ENCODE data around the gene PSMG4.
A peak's percentile ranks its signal among the peaks of the same experiment; 100 is the strongest.
"Not testable (repeated sequence)": the region's sequence is repeated elsewhere in the genome, so short reads cannot be mapped to it uniquely, and the experiment has no call there.

Gene PSMG4

DNA sequence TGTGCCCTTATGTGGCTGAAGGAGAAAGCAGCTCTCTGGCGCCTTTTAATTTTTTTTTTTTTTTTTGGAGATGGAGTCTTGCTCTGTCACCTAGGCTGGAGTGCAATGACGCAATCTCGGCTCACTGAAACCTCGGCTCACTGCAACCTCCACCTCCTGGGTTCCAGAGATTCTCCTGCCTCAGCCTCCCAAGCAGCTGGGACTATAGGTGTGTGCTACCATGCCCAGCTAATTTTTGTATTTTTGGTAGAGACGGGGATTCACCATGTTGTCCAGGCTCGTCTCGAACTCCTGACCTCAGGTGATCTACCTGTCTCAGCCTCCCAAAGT, 13.9 kb upstream of the PSMG4 start:
- not testable (repeated sequence) for H3K4me3 ChIP-seq (ENCODE audit: low read length); DNase-seq (ENCODE audit: low read depth, low spot score)

DNA sequence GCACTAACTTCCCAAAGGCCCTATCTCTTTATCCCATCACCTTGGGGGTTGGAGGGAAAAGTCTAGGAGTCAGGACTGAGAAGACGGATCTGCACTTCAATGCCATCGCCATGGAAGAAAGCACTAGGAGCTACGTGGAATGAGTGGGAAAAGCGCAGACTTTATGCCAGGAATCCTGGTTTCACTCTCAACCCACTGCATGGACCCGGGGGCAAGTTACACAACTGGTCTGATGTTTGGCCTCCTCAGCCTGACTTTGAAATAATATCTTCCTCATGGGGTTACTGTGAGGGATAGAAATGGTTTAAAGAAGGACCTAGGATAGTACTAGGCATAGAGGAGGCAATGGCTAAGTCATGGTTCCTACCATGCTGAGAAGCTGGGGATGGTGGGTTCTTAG, 13.5 kb upstream of the PSMG4 start:
- no peak for DNase-seq (ENCODE audit: low read depth, low spot score)

DNA sequence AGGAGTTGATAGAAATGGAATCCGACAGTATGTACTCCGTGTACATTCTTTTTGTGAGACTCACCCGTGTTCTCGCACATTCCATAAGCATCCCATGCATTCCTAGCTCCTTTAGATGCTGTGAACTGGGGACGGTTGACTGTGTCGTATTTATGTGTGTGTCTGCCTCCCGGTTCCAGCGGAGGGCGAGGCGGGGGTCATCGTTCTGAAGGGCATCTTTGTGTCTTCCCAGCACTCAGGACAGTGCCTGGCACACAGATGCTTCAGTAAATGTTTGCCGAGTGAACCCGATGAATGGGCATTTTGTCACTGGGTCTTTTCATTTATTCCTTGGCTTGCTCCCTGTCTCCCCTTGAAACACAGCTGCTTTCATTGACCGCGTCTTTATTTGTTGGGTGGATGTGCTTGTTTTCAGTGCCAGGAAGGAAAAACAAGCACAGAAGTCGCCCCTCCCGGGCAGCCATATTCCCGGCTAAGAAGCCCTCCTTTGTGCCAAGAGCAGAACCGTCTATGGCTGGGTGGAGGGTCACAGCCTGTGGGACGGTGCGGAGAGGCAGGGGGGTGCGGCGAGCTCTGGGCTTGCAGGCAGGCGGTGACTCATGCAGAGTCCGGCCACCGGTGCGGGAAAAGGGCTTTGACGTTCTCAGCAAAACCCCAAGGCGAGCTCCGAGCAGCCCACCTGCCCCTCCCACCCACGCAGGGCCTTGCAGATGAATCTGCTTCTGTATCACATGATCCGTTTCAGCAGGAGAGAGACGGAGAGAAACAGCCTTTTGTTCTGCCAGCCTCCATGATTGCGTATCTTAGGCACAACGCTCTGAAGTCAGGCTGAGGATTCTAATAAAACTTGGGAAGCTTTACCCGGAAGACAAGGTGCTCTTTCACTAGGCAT, 11.2 kb upstream of the PSMG4 start:
- DNase-seq (ENCODE audit: low read depth, low spot score), result no peak
- H3K4me3 ChIP-seq (ENCODE audit: low read length), result no peak overlapping the region

More for the DNA sequence above, 13.5 kb upstream of the PSMG4 start:
- H3K4me3 ChIP-seq (ENCODE audit: low read length), result no peak overlapping the region

DNA sequence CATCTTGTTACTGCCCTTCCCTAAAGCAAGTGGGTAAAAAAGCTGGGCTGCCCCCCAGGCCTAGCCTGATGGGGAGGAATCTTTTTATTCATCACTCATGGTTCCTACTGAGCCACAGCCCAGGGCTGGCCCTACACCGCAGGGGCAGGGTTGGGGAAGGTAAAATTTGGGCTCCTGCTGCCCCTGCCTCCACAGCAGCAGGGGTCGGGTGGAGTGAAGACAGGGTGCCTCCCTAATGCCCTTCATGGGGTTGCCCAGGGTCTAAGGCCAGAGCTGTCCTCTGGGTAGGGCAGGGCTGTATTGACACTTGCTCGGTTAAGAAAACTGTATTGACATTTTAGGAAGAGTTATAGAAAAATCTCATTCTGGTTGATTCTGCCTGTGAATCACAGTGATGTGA, 8.9 kb upstream of the PSMG4 start:
- no peak overlapping the region for H3K4me3 ChIP-seq (ENCODE audit: low read length)
- DNase-seq (ENCODE audit: low read depth, low spot score), result no peak

DNA sequence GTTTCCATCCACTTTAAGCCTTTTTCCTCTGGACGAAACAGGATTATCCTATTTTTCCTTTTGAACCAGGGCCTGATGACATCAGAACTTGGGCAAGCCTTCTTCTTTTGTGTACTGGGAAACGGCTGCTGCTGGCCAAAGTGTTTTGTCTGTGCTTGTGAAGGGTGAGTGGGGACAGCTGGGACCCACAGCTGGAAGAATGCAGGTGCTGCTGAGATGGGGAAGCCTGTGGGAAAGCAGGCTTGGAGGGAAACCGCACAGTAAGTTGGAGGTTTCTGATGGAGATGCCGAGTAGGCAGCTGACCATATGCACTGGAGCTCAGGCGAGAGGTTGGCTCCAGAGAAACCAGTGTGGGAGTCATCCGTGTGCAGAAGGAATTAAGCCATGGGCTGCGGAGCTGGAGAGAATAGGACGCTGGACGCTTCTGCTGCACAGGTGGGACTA, 8.5 kb upstream of the PSMG4 start:
- H3K4me3 ChIP-seq (ENCODE audit: low read length), result no peak overlapping the region
- DNase-seq (ENCODE audit: low read depth, low spot score), result no peak

DNA sequence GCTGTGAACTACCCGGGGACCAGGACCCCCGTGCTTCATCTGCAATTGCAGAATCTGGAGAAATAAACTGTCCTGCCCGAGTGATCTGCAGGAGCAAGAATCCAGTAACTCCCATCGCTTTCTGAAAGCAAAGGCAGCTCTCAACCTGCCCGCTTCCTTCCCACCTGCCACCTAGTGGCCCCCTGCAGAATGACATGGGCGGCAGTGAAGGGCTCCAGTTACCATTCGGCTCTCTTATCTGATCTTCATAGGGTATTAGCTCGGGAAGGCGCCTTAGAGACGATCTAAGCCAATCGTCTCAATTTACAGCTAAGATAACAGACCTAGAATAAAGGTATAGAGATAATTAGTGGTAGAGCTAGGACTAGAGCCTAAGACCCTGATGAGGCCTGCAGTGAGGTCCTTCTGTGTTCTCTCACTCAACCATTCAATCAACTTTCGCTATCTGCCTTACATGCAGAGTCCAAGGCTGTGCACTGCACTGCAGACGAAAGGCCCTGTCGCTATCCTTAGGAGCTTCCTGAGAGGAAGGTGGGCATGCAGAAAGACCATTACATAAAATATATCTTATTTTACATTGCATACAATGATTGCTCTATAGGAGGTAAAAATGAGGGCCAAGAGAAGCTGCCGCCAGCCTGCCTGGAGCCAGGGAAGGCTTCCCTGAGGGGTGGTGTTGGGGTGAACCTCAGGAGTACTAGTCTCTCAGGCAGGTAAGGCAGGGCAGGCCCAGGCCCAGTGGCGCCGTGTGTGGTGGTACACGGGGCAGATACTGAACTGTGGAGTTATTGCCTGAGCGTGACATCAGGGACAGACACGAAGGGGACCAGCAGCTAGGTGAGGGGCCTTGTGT, 7.1 kb upstream of the PSMG4 start:
- DNase-seq (ENCODE audit: low read depth, low spot score), result peak; percentile 70
- no peak overlapping the region for H3K4me3 ChIP-seq (ENCODE audit: low read length)

DNA sequence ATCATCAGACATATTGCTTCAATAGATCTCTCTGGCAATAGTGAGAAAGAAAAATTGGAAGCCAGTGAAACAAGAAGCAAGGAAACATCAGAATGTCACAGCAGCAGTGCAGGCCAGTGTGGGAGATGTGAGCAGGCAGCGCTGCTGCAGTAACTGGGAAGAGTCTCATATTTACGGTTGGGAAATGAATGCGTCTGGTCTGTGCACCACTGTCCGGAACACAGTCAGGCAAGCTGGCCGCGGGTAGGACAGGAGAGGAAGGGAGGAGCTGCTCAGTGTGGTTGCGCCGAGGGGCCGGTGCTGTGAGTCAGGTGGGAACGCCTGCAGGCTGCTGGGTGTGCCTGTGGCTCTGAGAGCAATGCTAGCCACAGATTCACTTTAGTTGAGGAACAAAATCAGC, 6.4 kb upstream of the PSMG4 start:
- DNase-seq (ENCODE audit: low read depth, low spot score), result no peak
- no peak overlapping the region for H3K4me3 ChIP-seq (ENCODE audit: low read length)

DNA sequence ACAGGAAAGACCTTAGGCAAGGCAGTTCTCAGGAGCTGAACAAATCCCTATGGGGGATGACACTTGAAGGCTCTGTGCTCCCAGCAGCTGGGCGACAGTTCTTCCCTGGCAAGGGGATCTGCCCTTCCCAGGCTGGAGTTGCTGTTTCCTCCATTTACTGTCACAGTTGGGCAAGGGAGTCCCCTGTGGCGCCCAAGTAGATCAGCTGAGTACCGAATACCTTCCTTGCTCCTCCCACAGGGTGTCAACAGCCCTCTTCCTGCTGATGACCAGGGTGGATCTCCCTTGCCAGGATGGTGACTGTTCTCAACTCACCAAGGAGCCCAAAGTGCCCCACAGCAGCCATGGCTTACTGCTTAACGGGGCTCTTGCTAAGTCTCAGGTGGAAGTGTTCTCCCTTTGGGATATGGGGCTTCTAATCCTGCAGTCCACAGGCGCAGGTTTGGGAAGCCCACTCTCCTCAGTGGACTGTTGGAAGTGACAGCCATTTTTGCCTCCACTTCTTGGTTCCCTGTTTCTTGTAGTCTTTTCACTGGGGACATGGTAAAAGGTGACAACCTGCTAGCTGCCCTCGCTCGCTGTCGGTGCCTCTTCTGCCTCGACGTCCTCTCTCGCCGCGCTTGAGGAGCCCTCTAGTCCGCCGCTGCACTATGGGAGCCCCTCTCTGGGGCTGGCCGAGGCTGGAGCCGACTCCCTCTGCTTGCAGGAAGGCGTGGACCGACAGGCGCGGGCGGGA, 5.7 kb upstream of the PSMG4 start:
- DNase-seq (ENCODE audit: low read depth, low spot score), result no peak
- no peak overlapping the region for H3K4me3 ChIP-seq (ENCODE audit: low read length)

DNA sequence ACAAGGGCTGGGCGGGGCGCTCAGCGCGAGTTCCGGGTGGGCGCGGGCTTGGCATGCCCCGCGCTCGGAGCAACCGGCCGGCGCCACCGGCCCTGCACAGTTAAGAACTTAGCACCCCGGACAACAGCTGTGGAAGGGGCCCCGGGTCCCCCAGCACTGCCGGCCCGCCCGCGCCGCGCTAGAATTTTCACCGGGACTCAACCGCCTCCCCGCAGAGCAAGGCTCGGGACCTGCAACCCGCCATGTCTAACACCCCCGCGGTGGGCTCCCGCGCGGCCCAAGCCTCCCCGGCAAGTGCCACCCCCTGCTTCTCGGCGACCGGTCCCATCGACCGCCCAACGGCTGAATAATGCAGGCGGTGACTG, 5.2 kb upstream of the PSMG4 start:
- DNase-seq (ENCODE audit: low read depth, low spot score), result no peak
- H3K4me3 ChIP-seq (ENCODE audit: low read length), result no peak overlapping the region

DNA sequence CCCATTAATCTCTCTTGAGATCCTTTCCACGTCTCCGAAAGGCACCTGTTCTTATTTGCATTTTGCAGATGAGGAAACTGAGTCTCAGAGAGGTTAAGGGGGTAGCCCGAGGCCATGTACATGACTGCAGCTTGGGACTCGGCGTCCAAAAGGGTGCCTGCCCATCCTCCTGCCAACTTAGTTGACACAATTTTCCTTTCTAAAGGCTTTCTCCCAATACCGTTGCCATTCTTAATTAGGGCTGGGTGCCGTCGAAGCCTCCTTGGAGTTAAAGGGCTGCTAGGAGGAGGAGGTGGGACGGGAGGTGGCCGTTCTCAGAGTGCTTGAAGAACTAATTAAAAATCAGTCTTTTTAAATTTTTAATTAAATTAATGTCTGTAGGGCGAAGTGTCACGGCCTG, 546 bp upstream of the PSMG4 start:
- no peak for DNase-seq (ENCODE audit: low read depth, low spot score)

DNA sequence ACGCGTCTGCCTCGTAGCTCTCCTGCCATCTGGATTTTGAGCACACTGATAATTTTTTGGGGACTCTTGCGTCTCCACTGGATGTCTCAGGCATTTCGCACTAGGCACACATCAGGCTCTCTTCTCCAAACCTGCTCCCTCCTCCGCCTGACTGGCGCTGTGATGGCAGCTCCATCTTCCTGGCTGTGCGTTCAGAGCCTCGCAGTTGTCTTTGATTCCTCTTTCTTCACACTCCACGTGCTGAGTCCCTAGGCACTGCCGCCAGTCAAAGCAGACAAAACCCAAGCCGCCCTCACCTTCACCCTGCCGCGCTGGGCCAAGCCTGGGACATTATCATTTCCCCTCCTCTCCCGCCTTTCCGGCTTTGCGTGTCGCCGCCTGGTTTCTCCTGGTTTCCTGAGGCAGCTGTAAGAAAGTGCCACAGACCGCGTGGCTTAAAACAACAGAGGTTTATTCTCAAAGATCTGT, 778 bp downstream of the PSMG4 start:
- DNase-seq (ENCODE audit: low read depth, low spot score), result peak; percentile 27
- peak overlapping the region; percentile 90 for H3K4me3 ChIP-seq (ENCODE audit: low read length)

More for the DNA sequence above, 546 bp upstream of the PSMG4 start:
- peak overlapping the region; percentile 90 for H3K4me3 ChIP-seq (ENCODE audit: low read length)

DNA sequence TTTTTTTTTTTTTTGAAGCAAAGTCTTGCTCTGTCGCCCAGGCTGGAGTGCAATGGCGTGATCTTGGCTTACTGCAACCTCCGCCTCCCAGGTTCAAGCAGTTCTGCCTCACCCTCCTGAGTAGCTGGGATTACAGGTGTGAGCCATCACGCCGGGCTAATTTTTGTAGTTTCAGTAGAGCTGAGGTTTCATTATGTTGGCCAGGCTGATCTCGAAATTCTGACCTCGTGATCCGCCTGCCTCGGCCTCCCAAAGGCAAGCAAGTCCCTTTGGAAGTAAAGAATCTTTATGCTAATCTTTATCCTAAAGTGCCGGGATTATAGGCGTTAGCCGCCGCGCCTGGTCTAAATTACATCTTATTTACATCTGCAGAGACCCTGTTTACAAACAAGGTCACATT, 1.5 kb downstream of the PSMG4 start:
- peak overlapping the region; percentile 90 for H3K4me3 ChIP-seq (ENCODE audit: low read length)
- DNase-seq (ENCODE audit: low read depth, low spot score), result no peak

DNA sequence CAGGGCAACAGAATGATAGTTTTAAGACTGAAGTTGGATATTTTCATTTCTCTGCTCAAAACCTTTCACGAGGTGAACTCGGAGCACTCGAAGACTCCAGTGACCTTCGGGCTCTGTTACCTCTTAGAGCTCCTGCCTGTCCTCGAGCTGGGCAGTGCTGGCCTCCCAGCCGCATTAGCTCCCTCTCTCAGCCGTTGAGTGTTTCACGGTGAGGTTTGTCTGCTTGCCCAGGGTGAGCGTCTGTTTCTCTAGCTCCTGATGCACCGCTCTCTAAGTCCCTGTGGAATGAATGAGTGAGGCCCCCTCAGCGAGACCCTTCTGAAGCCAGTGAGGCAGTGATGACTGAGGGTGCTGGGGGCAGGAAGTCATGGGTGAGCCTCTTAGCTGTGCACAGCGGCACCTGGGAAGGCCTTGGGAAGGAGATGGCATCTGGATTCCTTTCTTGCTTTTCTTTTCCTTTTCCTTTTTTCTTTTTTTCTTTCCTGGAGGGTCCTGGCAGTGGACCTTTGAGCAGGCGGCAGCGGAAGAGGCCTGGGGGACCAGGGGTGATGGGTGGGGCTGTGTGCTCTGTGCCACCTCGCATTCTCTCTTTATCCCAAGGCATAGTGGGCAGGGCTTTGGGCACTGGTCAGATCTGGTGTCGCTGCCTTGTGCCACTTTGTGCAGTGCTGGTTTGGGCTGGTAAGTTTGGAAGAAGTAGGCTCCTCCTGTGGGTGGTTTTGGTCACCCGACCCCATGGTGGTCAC, 2.2 kb downstream of the PSMG4 start:
- DNase-seq (ENCODE audit: low read depth, low spot score), result no peak
- H3K4me3 ChIP-seq (ENCODE audit: low read length), result peak overlapping the region; percentile 90

DNA sequence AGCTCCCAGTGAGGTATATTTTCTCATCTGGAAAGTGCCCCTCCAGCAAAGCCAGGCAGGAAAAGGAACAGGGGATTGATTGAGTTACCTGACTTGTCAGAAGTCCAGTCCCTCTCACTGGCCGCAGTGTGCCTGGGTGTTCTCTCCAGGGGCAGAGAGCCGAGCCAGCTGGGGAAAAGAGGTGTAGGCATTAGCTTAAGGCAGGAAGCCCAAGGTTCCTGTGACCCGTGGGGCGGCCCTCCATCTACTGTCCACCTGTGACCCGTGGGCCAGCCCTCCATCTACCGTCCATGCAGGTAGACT, 2.7 kb downstream of the PSMG4 start:
- no peak for DNase-seq (ENCODE audit: low read depth, low spot score)
- H3K4me3 ChIP-seq (ENCODE audit: low read length), result no peak overlapping the region

DNA sequence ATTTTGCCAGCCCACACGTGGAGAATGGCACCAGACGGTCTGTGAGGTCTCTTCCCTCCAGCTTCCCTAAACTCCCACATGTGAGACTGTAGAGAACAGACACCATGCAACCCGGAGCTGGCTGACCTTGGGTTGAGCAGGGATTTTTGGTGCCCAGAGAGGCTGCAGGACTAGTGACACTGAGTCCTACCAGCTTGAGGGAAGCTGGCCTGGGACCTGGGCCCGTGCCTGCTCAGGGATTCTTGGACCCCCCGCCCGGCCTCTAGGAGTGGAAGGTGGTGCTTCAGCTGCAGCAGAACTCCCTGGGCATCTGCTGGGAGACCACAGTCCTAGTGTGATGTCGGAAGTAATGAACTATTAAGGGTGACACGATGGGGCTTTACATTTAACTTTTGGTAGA, 3.2 kb downstream of the PSMG4 start:
- H3K4me3 ChIP-seq (ENCODE audit: low read length), result no peak overlapping the region

DNA sequence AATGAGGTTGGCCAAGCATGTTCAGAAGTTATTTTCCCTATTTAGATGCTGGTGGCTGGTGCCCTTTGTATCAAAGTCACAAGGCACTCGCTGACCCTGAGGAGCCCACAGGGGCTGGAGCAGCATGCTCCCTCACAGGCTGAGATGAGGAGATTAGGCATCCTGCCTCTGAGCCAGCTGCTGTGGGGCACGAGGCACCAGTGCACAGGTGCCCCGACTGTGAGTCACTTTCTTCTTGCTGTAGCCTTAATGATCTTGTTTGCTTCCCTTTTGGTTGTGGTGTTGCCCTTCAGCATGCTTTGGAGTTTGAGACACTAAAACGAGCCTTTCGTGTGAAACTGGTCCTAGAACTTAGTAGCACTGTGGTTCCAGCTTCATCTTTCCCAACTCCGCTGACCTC, 4.3 kb downstream of the PSMG4 start:
- no peak for DNase-seq (ENCODE audit: low read depth, low spot score)
- no peak overlapping the region for H3K4me3 ChIP-seq (ENCODE audit: low read length)

More for the DNA sequence above, 3.2 kb downstream of the PSMG4 start:
- no peak for DNase-seq (ENCODE audit: low read depth, low spot score)

DNA sequence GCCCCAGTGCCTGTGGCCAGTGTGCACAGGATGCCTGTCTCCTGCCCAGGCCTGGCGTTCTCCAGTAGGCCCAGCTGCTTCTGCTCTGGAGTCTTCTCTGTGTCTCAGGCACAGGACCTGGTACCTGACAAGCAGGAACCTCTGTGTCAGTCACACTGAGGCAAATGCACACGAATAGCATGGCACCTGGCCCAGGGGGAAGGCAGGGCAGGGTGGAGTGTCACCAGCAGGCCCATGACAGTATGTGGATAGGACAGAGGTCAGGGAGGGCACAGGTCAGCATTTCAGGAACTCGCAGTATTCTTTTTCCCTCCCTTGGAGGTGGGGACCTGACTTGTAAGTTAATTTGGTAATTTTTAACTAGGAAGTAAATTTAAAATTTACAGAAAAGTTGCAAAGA, 5.6 kb downstream of the PSMG4 start:
- DNase-seq (ENCODE audit: low read depth, low spot score), result no peak
- no peak overlapping the region for H3K4me3 ChIP-seq (ENCODE audit: low read length)

DNA sequence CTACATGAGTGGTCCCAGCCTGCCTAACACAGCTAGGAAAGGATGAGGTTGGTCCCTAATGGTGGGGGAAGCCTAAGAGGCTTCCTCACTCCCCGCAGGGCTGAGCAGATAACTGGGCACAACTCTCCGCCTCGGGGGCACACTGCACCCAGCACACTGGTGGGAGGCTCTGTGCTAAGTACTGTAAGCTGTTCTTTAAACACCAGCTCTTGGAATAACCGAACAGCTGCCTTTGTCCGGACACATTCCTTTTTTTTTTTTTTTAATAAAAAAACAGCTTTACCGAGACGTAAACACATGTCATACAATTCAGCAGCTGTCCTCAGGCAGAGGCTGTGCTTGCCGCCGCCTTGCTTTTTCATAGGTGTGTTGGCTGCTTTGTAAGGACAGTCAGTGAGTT, 6.9 kb downstream of the PSMG4 start:
- no peak for DNase-seq (ENCODE audit: low read depth, low spot score)
- no peak overlapping the region for H3K4me3 ChIP-seq (ENCODE audit: low read length)

DNA sequence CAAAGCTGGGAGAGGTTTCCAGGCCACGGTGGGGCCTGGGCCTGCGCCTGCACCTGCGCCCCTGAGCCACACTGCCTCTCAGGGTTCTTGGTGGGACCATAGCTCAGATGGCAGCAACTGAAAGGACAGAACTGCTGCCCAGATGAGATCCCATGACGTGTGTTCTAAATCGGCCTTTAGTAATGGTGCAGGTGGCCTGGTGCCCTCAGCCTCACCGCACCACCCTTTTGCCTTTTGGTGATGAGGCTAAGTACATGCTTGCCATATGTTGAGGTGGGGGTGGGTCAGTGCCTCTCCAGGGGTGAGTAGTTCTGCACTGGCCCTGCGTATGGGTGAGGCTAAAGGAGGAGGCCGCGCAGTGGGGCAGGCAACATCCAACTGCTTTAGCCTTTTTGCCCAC, 7.4 kb downstream of the PSMG4 start:
- no peak overlapping the region for H3K4me3 ChIP-seq (ENCODE audit: low read length)
- DNase-seq (ENCODE audit: low read depth, low spot score), result no peak

Data from Jurkat, Clone E6-1 (cell line).